ENCODE results near the gene PCDH8. TPM values are rescaled to one million over a fixed set of nuclear protein-coding genes. Genes with fewer than 3 reads are reported as not detected.

Gene PCDH8
- total and polyA plus RNA-seq, 2 experiments from 2014 or later: 0.36 to 1.7 TPM

GRCh38 chr13:52864941-52865340 lies 16.5 kb upstream of the PCDH8 start:
- Histone ChIP-seq H3K79me2 (replicated peaks; ENCODE audit: insufficient read depth) (no peaks in the 10 kb centered on the region), H4K20me1 (replicated peaks; ENCODE audit: insufficient read depth) (no peaks in the 10 kb centered on the region), H3K27me3 (ENCODE audit: insufficient read depth) (peaks cover 8% of the 10 kb centered on the region; the same call in 1 of the 2 replicates), H3K4me1 (ENCODE audit: insufficient read depth) (peaks cover 12% of the 10 kb centered on the region), H3F3A (replicated peaks; ENCODE audit: low read depth) (no peaks in the 10 kb centered on the region), H3K4me3 (no peak overlapping the region), H3K4me2 (no peak overlapping the region), H3K27ac (ENCODE audit: low read depth) (no peak overlapping the region), H2AFZ (no peak overlapping the region), H3K9me2 (ENCODE audit: insufficient read depth) (no peaks in the 10 kb centered on the region), H3K36me3 (ENCODE audit: insufficient read depth) (no peaks in the 10 kb centered on the region)
- Mint-ChIP-seq H3K4me1 (peaks cover 18% of the 10 kb centered on the region), H3K4me3 (no peak overlapping the region), H3K36me3 (ENCODE audit: low read depth) (no peaks in the 10 kb centered on the region), H3K9me3 (no peaks in the 10 kb centered on the region), H3K27me3 (ENCODE audit: insufficient read depth, low read depth, poor library complexity) (peaks cover 10% of the 10 kb centered on the region), H3K27ac (no peak overlapping the region)
- no peak for ATAC-seq
- DNase-seq (ENCODE audit: low spot score): no peak
- TF ChIP-seq ETS1 (IDR thresholded peaks at IDR 0.05): no peak
- no peak for TF ChIP-seq ZNF462 (CRISPR knock-in tag; IDR thresholded peaks at IDR 0.05)
- TF ChIP-seq EZH2 (IDR thresholded peaks at IDR 0.05; ENCODE audit: low read depth, unreplicated experiment): no peak
- TF ChIP-seq REST (IDR thresholded peaks at IDR 0.05; ENCODE audit: unreplicated experiment): no peak
- TF ChIP-seq ZNF114 (CRISPR knock-in tag; IDR thresholded peaks at IDR 0.05): no peak
- TF ChIP-seq CREB1 (CRISPR knock-in tag; IDR thresholded peaks at IDR 0.05; ENCODE audit: low read depth): no peak
- TF ChIP-seq POLR2AphosphoS5 (IDR thresholded peaks at IDR 0.05; ENCODE audit: low read depth): no peak
- no peak for TF ChIP-seq CTCF (conservative IDR thresholded peaks at IDR 0.05; ENCODE audit: low read depth in 2 of 2)
- no peak for TF ChIP-seq ZNF331 (CRISPR knock-in tag; IDR thresholded peaks at IDR 0.05; ENCODE audit: low read depth)
- TF ChIP-seq STAT1 (IDR thresholded peaks at IDR 0.05; ENCODE audit: unreplicated experiment): no peak
- no peak for TF ChIP-seq EZH2phosphoT487 (IDR thresholded peaks at IDR 0.05; ENCODE audit: unreplicated experiment)
- TF ChIP-seq JUNB (IDR thresholded peaks at IDR 0.05; ENCODE audit: unreplicated experiment): no peak
